ENCODE data around the gene RHBG.

- no peak for TF ChIP-seq EZH2 (IDR thresholded peaks at IDR 0.05; ENCODE audit: borderline replicate concordance, low read length)
- TF ChIP-seq CTCF (conservative IDR thresholded peaks at IDR 0.05 in 1 of 2, IDR thresholded peaks at IDR 0.05 in 1 of 2; ENCODE audit: extremely low read depth in 1 of 2, insufficient read depth in 1 of 2, low read depth in 1 of 2, low read length in 2 of 2), result no peak
These were observed 61.9 kb downstream of the RHBG start for GRCh38 chr1:156430866-156431265.
